Skeletal muscle satellite cell (primary cell): ENCODE data around the gene IRF2BP1.
"Not testable (repeated sequence)": the region's sequence is repeated elsewhere in the genome, so short reads cannot be mapped to it uniquely, and the experiment has no call there.

Experiments used
- H3K27me3 ChIP-seq: 2 replicates; pipeline ENCODE4 v1.7.0; 2013; ENCODE audit warnings: low read length; ENCODE audit not compliant: control insufficient read depth, insufficient read depth
- H3K36me3 ChIP-seq: 2 replicates; pipeline ENCODE4 v1.7.0; 2013; ENCODE audit warnings: mild to moderate bottlenecking, control low read depth, low read length; ENCODE audit not compliant: insufficient read depth
- H3K4me1 ChIP-seq: 2 replicates; pipeline ENCODE4 v1.7.0; 2013; ENCODE audit warnings: low read length; ENCODE audit not compliant: control insufficient read depth, insufficient read depth
- H3K4me2 ChIP-seq: 2 replicates; pipeline ENCODE4 v1.7.0; 2013; ENCODE audit warnings: mild to moderate bottlenecking, low read length
- H3K4me3 ChIP-seq: 2 replicates; pipeline ENCODE4 v1.7.0; 2013; ENCODE audit warnings: low read length
- H3K9ac ChIP-seq: 2 replicates; pipeline ENCODE4 v1.7.0; 2013; ENCODE audit warnings: mild to moderate bottlenecking, low read depth, low read length, moderate library complexity
- H3K9me3 ChIP-seq: replicated peaks from 2 replicates; pipeline ENCODE4 v1.7.0; 2013; ENCODE audit warnings: mild to moderate bottlenecking, control low read depth, low read length

IRF2BP1 gene

DNA sequence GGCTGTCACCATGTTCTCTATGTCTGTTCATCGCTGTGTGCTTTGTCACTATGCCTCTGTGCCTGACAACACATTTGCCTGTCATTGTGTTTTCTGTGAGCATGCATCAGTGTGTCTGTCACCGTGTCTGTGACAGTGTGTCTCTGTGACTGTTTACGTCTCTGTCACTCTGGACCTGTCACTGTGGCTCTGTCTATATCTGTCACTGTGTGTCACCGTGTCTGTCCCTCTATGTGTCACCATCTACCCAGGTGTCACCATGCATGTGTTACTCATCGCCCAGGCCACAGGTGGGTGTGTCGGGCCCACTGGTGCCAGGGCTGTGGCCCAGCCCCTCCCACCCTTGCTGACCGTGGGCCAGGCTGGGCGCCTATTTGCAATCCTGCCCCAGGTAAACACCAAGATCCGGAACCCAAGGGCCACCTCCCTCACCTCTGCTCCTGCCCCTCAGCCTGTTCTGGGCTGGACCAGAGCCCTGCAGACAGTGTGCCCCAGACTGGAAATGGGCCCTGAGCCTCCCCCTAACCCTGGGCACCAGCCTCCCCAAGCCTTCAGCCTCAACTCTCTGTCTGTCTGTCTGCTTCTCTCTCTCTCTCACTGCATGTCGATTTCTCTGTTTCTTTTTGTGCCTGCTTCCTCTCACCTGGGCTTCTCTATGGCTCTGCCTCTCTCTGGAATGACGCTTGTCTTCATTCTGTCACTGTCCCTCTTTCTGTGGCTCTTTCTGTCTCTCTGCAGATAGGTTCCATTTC lies 7.7 kb downstream of the IRF2BP1 start:
- Histone ChIP-seq H3K27me3 (peaks cover 23% of the 10 kb centered on the region), H3K4me3 (no peak overlapping the region), H3K4me1 (peaks cover 5% of the 10 kb centered on the region), H3K4me2 (no peak overlapping the region), H3K9me3 (no peaks in the 10 kb centered on the region), H3K9ac (no peak overlapping the region), H3K36me3 (no peaks in the 10 kb centered on the region)

GRCh38 chr19:45876411-45877197 lies 9.3 kb downstream of the IRF2BP1 start:
- peak overlapping the region; percentile 62 for H3K9ac ChIP-seq
- peaks cover 26% of the 10 kb centered on the region for H3K27me3 ChIP-seq
- no peaks in the 10 kb centered on the region for H3K4me1 ChIP-seq
- H3K4me2 ChIP-seq: peak overlapping the region; percentile 11
- no peak overlapping the region for H3K4me3 ChIP-seq
- no peaks in the 10 kb centered on the region for H3K9me3 ChIP-seq
- H3K36me3 ChIP-seq: no peaks in the 10 kb centered on the region

- no peak overlapping the region for H3K4me2 ChIP-seq
- H3K36me3 ChIP-seq: no peaks in the 10 kb centered on the region
- no peak overlapping the region for H3K9ac ChIP-seq
- no peak overlapping the region for H3K4me3 ChIP-seq
- H3K27me3 ChIP-seq: peaks cover 26% of the 10 kb centered on the region
- no peaks in the 10 kb centered on the region for H3K4me1 ChIP-seq
- H3K9me3 ChIP-seq: no peaks in the 10 kb centered on the region
Measured at GRCh38 chr19:45876161-45876410, 9.9 kb downstream of the IRF2BP1 start.

DNA sequence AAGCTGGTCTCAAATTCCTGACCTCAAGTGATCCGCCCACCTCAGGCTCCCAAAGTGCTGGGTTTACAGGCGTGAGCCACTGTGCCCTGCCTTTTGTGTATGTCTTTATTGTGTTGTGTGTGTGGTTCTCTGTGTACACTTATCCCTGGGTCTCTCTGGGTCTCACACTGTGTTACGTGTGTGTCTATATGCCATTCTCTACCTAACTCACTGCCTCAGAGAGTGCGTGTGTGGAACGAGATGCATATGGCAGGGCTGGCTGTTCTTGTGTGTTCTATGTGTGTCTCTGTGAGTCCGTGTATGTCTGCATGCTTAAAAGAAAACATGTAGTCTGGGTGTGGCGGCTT lies 11.3 kb downstream of the IRF2BP1 start:
- H3K4me1 ChIP-seq: no peaks in the 10 kb centered on the region
- H3K4me2 ChIP-seq: no peak overlapping the region
- peaks cover 28% of the 10 kb centered on the region for H3K27me3 ChIP-seq
- H3K4me3 ChIP-seq: no peak overlapping the region
- H3K9ac ChIP-seq: no peak overlapping the region
- no peaks in the 10 kb centered on the region for H3K9me3 ChIP-seq
- no peaks in the 10 kb centered on the region for H3K36me3 ChIP-seq

- Histone ChIP-seq H3K9me3 (no peaks in the 10 kb centered on the region), H3K9ac (no peak overlapping the region), H3K27me3 (peaks cover 28% of the 10 kb centered on the region), H3K4me1 (no peaks in the 10 kb centered on the region), H3K4me2 (no peak overlapping the region), H3K36me3 (no peaks in the 10 kb centered on the region), H3K4me3 (no peak overlapping the region)
Measured at GRCh38 chr19:45873219-45873772, 12.6 kb downstream of the IRF2BP1 start.

DNA sequence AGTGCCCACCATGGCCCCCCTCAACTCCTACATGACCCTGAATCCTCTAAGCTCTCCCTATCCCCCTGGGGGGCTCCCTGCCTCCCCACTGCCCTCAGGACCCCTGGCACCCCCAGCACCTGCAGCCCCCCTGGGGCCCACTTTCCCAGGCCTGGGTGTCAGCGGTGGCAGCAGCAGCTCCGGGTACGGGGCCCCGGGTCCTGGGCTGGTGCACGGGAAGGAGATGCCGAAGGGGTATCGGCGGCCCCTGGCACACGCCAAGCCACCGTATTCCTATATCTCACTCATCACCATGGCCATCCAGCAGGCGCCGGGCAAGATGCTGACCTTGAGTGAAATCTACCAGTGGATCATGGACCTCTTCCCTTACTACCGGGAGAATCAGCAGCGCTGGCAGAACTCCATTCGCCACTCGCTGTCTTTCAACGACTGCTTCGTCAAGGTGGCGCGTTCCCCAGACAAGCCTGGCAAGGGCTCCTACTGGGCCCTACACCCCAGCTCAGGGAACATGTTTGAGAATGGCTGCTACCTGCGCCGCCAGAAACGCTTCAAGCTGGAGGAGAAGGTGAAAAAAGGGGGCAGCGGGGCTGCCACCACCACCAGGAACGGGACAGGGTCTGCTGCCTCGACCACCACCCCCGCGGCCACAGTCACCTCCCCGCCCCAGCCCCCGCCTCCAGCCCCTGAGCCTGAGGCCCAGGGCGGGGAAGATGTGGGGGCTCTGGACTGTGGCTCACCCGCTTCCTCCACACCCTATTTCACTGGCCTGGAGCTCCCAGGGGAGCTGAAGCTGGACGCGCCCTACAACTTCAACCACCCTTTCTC lies 13.6 kb downstream of the IRF2BP1 start:
- H3K27me3 ChIP-seq: peaks cover 29% of the 10 kb centered on the region
- no peak overlapping the region for H3K4me2 ChIP-seq

DNA sequence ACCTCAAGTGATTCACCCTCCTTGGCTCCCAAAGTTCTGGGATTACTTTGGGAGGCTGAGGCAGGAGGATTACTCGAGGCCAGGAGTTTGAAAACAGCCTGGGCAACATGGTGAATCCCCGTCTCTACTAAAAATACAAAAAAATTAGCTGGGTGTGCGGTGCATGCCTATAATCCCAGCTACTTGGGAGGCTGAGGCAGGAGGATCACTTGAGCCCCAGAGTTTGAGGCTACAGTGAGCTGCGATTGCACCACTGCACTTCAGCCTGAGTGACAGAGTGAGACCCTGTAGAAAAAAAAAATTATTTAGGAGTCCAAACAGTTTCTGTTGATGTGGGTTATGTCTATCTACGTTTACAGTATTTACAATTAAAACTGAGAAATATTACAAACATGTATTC lies 15.1 kb downstream of the IRF2BP1 start:
- peaks cover 38% of the 10 kb centered on the region for H3K27me3 ChIP-seq
- no peaks in the 10 kb centered on the region for H3K4me1 ChIP-seq
- no peak overlapping the region for H3K4me2 ChIP-seq
- no peaks in the 10 kb centered on the region for H3K36me3 ChIP-seq
- H3K4me3 ChIP-seq: no peak overlapping the region
- H3K9me3 ChIP-seq: no peaks in the 10 kb centered on the region
- H3K9ac ChIP-seq: no peak overlapping the region

More for the DNA sequence above, 13.6 kb downstream of the IRF2BP1 start:
- H3K9me3 ChIP-seq: no peaks in the 10 kb centered on the region
- no peak overlapping the region for H3K9ac ChIP-seq
- no peaks in the 10 kb centered on the region for H3K36me3 ChIP-seq
- H3K4me3 ChIP-seq: no peak overlapping the region
- no peaks in the 10 kb centered on the region for H3K4me1 ChIP-seq

DNA sequence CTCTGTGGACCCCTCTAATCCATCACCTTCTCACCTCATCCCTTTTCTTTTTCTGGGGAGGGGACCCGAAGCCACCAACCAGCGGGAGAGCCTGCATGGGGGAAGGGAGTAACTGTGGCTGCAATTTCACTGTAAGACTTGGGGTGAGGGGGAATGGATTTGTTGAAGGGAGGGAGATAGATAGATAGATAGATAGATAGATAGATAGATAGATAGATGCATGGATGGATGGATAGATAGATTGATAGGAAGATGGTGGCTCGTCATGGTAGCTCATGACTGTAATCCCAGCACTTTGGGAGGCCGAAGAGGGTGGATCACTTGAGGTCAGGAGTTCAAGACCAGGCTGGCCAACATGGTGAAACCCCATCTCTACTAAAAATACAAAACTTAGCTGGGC lies 18.7 kb downstream of the IRF2BP1 start:
- peaks cover 41% of the 10 kb centered on the region for H3K27me3 ChIP-seq
- not testable (repeated sequence) for H3K4me1 ChIP-seq, H3K4me3 ChIP-seq, H3K36me3 ChIP-seq, H3K4me2 ChIP-seq, H3K9ac ChIP-seq, H3K9me3 ChIP-seq

- Histone ChIP-seq H3K27me3 (peaks cover 41% of the 10 kb centered on the region), H3K4me2 (no peak overlapping the region), H3K4me1 (peaks cover 10% of the 10 kb centered on the region), H3K4me3 (no peak overlapping the region), H3K9me3 (no peaks in the 10 kb centered on the region), H3K36me3 (no peaks in the 10 kb centered on the region), H3K9ac (no peak overlapping the region)
Measured at GRCh38 chr19:45866400-45867176, 19.4 kb downstream of the IRF2BP1 start.

- Histone ChIP-seq H3K36me3 (peaks cover 3% of the 10 kb centered on the region), H3K9ac (no peak overlapping the region), H3K4me3 (no peak overlapping the region), H3K4me2 (no peak overlapping the region), H3K9me3 (no peaks in the 10 kb centered on the region), H3K4me1 (peaks cover 10% of the 10 kb centered on the region), H3K27me3 (peaks cover 40% of the 10 kb centered on the region)
Measured at GRCh38 chr19:45865269-45865948, 20.5 kb downstream of the IRF2BP1 start.
